ENCODE data around the gene NNT. TPM values are rescaled to one million over a fixed set of nuclear protein-coding genes. Genes with fewer than 3 reads are reported as not detected.

Gene NNT
- total and polyA plus RNA-seq, 2 of the 13 experiments (the other 11 are each of a cell fraction or from before 2014, with no cell fraction given): 21.1 to 58.0 TPM

DNA sequence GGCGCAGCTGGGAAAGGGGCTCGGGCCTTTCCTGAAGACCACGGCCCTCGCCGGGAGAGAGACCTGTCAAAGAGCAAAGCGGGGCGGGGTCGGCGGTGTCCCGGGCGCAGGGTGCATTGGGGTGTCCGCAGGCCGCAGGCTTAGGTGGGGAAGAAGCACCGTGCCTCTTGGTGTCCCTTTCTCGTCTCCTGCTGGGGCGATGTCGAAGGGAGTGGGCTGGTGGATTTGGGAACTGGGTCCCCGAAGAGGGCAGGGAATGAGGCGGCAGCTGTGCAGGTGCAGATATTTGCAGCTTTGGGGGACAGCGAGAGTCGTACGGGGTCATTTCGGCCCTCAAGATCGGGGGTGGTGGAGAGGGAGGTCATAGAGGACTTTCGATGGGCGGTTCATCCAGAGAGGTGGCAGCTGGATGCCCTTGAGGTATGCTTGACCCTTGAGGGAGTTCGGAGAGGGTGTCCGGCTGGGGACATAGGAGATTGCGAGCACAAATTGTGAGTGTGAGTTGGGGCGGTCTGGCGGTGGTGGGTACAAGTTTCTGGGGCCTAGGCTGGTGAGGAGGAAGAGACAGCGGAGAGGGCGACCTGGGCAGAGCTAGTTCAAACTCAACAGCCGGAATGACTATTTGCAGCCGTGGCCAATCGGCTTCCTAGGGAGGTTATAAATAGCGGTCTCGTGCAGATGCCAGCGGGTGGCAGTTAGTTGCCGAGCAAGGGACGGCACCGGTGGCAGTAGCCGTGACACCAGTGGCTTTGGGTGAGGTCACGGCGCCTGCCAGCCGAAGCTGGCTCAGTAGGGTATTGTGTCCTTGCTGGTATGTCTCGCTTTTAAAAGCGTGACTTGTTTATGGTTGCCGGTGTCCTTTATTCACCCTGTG lies 601 bp downstream of the NNT start (continued):
- TF ChIP-seq, protein P1, sequence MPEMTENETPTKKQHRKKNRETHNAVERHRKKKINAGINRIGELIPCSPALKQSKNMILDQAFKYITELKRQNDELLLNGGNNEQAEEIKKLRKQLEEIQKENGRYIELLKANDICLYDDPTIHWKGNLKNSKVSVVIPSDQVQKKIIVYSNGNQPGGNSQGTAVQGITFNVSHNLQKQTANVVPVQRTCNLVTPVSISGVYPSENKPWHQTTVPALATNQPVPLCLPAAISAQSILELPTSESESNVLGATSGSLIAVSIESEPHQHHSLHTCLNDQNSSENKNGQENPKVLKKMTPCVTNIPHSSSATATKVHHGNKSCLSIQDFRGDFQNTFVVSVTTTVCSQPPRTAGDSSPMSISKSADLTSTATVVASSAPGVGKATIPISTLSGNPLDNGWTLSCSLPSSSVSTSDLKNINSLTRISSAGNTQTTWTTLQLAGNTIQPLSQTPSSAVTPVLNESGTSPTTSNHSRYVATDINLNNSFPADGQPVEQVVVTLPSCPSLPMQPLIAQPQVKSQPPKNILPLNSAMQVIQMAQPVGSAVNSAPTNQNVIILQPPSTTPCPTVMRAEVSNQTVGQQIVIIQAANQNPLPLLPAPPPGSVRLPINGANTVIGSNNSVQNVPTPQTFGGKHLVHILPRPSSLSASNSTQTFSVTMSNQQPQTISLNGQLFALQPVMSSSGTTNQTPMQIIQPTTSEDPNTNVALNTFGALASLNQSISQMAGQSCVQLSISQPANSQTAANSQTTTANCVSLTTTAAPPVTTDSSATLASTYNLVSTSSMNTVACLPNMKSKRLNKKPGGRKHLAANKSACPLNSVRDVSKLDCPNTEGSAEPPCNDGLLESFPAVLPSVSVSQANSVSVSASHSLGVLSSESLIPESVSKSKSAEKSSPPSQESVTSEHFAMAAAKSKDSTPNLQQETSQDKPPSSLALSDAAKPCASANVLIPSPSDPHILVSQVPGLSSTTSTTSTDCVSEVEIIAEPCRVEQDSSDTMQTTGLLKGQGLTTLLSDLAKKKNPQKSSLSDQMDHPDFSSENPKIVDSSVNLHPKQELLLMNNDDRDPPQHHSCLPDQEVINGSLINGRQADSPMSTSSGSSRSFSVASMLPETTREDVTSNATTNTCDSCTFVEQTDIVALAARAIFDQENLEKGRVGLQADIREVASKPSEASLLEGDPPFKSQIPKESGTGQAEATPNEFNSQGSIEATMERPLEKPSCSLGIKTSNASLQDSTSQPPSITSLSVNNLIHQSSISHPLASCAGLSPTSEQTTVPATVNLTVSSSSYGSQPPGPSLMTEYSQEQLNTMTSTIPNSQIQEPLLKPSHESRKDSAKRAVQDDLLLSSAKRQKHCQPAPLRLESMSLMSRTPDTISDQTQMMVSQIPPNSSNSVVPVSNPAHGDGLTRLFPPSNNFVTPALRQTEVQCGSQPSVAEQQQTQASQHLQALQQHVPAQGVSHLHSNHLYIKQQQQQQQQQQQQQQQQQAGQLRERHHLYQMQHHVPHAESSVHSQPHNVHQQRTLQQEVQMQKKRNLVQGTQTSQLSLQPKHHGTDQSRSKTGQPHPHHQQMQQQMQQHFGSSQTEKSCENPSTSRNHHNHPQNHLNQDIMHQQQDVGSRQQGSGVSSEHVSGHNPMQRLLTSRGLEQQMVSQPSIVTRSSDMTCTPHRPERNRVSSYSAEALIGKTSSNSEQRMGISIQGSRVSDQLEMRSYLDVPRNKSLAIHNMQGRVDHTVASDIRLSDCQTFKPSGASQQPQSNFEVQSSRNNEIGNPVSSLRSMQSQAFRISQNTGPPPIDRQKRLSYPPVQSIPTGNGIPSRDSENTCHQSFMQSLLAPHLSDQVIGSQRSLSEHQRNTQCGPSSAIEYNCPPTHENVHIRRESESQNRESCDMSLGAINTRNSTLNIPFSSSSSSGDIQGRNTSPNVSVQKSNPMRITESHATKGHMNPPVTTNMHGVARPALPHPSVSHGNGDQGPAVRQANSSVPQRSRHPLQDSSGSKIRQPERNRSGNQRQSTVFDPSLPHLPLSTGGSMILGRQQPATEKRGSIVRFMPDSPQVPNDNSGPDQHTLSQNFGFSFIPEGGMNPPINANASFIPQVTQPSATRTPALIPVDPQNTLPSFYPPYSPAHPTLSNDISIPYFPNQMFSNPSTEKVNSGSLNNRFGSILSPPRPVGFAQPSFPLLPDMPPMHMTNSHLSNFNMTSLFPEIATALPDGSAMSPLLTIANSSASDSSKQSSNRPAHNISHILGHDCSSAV (CRISPR knock-in tag; IDR thresholded peaks at IDR 0.05; ENCODE audit: borderline replicate concordance): no peak
- TF ChIP-seq MAF1 (CRISPR knock-in tag; IDR thresholded peaks at IDR 0.05; ENCODE audit: borderline replicate concordance): no peak
- TF ChIP-seq MAFK (conservative IDR thresholded peaks at IDR 0.05 in 1 of 2, IDR thresholded peaks at IDR 0.05 in 1 of 2; ENCODE audit: low read length in 2 of 2): no peak
- TF ChIP-seq ETV5 (CRISPR knock-in tag; IDR thresholded peaks at IDR 0.05; ENCODE audit: borderline replicate concordance): no peak
- no peak for TF ChIP-seq ZNF234 (CRISPR knock-in tag; conservative IDR thresholded peaks at IDR 0.05)
- no peak for TF ChIP-seq RAD21 (CRISPR knock-in tag; IDR thresholded peaks at IDR 0.05)
- peak; percentile 66 for TF ChIP-seq NFYB (CRISPR knock-in tag; IDR thresholded peaks at IDR 0.05)
- no peak for TF ChIP-seq FOXA1 (IDR thresholded peaks at IDR 0.05)
- no peak for TF ChIP-seq FOXA1 (CRISPR knock-in tag; IDR thresholded peaks at IDR 0.05)
- TF ChIP-seq, protein P2, sequence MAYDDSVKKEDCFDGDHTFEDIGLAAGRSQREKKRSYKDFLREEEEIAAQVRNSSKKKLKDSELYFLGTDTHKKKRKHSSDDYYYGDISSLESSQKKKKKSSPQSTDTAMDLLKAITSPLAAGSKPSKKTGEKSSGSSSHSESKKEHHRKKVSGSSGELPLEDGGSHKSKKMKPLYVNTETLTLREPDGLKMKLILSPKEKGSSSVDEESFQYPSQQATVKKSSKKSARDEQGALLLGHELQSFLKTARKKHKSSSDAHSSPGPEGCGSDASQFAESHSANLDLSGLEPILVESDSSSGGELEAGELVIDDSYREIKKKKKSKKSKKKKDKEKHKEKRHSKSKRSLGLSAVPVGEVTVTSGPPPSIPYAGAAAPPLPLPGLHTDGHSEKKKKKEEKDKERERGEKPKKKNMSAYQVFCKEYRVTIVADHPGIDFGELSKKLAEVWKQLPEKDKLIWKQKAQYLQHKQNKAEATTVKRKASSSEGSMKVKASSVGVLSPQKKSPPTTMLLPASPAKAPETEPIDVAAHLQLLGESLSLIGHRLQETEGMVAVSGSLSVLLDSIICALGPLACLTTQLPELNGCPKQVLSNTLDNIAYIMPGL (CRISPR knock-in tag; IDR thresholded peaks at IDR 0.05; ENCODE audit: borderline replicate concordance in 1 of 2, low read depth in 1 of 2): peak in 1 of 2 experiments; percentile 1; a peak in 1 of 4 replicates
- TF ChIP-seq, protein P3, sequence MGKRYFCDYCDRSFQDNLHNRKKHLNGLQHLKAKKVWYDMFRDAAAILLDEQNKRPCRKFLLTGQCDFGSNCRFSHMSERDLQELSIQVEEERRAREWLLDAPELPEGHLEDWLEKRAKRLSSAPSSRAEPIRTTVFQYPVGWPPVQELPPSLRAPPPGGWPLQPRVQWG (CRISPR knock-in tag; IDR thresholded peaks at IDR 0.05; ENCODE audit: borderline replicate concordance, low read depth): no peak
- TF ChIP-seq, protein P4, sequence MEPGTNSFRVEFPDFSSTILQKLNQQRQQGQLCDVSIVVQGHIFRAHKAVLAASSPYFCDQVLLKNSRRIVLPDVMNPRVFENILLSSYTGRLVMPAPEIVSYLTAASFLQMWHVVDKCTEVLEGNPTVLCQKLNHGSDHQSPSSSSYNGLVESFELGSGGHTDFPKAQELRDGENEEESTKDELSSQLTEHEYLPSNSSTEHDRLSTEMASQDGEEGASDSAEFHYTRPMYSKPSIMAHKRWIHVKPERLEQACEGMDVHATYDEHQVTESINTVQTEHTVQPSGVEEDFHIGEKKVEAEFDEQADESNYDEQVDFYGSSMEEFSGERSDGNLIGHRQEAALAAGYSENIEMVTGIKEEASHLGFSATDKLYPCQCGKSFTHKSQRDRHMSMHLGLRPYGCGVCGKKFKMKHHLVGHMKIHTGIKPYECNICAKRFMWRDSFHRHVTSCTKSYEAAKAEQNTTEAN (CRISPR knock-in tag; conservative IDR thresholded peaks at IDR 0.05): no peak
- TF ChIP-seq NR1H2 (CRISPR knock-in tag; IDR thresholded peaks at IDR 0.05; ENCODE audit: borderline replicate concordance, low read depth): no peak
- no peak for TF ChIP-seq SOX13 (IDR thresholded peaks at IDR 0.05)
- no peak for TF ChIP-seq SOX13 (CRISPR knock-in tag; conservative IDR thresholded peaks at IDR 0.05 in 1 of 2, IDR thresholded peaks at IDR 0.05 in 1 of 2)

Measured in HepG2 (cell line).